ENCODE data around the gene IL23A. TPM values are rescaled to one million over a fixed set of nuclear protein-coding genes. Genes with fewer than 3 reads are reported as not detected.
"Not testable (repeated sequence)": the region's sequence is repeated elsewhere in the genome, so short reads cannot be mapped to it uniquely, and the experiment has no call there.

The IL23A gene
- total RNA-seq, 3 donors from 2014 or later = 0.55 TPM; not detected in 2

DNA sequence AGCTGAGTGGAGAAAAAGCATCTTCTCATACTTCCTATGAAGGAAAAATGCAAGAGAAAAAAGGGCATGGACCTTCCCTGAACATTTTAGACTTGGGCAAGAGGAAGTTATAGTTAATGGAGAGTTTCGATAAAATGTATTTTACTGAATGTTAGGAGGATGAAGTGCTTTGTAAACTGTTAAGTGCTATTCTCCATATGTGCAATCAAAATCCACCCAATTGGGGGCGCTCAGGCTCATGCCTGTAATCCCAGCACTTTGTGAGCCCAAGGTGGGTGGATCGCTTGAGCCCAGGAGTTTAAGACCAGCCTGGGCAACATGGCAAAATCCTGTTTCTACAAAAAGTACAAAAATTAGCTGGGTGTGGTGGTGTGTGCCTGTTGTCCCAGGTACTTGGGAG, 21.0 kb upstream of the IL23A start:
- H3K4me3 ChIP-seq = no peak overlapping the region
- TF ChIP-seq, protein P1, sequence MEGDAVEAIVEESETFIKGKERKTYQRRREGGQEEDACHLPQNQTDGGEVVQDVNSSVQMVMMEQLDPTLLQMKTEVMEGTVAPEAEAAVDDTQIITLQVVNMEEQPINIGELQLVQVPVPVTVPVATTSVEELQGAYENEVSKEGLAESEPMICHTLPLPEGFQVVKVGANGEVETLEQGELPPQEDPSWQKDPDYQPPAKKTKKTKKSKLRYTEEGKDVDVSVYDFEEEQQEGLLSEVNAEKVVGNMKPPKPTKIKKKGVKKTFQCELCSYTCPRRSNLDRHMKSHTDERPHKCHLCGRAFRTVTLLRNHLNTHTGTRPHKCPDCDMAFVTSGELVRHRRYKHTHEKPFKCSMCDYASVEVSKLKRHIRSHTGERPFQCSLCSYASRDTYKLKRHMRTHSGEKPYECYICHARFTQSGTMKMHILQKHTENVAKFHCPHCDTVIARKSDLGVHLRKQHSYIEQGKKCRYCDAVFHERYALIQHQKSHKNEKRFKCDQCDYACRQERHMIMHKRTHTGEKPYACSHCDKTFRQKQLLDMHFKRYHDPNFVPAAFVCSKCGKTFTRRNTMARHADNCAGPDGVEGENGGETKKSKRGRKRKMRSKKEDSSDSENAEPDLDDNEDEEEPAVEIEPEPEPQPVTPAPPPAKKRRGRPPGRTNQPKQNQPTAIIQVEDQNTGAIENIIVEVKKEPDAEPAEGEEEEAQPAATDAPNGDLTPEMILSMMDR (IDR thresholded peaks at IDR 0.05) = no peak
- no peaks in the 10 kb centered on the region for H3K9me3 ChIP-seq
- no peak for ATAC-seq
- peaks cover 11% of the 10 kb centered on the region for H3K4me1 ChIP-seq (ENCODE audit: low read depth)
- H3K36me3 ChIP-seq (ENCODE audit: low read depth) = no peaks in the 10 kb centered on the region
- no peak for DNase-seq
- intact Hi-C loops (cut with DNase I, micrococcal nuclease) = no loop called here

DNA sequence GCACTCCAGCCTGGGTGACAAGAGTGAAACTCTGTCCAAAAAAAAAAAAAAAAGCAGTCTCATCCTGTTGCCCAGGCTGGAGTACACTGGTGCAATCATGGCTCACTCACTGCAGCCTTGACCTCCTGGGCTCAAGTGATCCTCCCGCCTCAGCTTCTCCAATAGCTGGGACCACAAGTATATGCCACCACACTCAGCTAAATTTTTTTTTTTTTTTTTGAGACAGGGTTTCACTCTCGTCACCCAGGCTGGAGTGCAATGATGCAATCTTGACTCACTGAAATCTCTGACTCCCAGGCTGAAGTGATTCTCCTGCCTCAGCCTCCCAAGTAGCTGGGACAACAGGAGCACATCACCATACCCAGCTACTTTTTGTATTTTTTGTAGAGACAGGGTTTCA, 17.7 kb upstream of the IL23A start:
- TF ChIP-seq, protein P1 (IDR thresholded peaks at IDR 0.05) = no peak
- Histone ChIP-seq H3K4me1 (ENCODE audit: low read depth) (no peaks in the 10 kb centered on the region), H3K9me3 (no peaks in the 10 kb centered on the region), H3K36me3 (ENCODE audit: low read depth) (no peaks in the 10 kb centered on the region), H3K4me3 (no peak overlapping the region)
- ATAC-seq (no peak), DNase-seq (no peak)
- intact Hi-C loops (cut with DNase I, micrococcal nuclease) = no loop called here

DNA sequence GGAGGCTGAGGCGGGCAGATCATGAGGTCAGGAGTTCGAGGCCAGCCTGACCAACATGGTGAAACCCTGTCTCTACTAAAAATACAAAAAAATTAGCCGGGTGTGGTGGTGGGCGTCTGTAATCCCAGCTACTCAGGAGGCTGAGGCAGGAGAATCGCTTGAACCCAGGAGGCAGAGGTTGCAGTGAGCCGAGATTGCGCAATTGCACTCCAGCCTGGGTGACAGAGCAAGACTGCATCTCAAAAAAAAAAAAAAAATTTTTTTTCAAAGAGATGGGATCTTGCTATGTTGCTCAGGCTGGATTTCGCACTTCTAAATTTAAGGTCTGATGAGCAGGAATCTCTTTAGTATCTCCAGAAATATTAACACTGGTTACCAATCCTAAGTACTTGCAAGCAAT, 17.1 kb upstream of the IL23A start:
- H3K9me3 ChIP-seq; ATAC-seq; H3K4me1 ChIP-seq (ENCODE audit: low read depth); H3K36me3 ChIP-seq (ENCODE audit: low read depth); DNase-seq; H3K4me3 ChIP-seq; intact Hi-C loops (cut with DNase I, micrococcal nuclease): not testable (repeated sequence)

DNA sequence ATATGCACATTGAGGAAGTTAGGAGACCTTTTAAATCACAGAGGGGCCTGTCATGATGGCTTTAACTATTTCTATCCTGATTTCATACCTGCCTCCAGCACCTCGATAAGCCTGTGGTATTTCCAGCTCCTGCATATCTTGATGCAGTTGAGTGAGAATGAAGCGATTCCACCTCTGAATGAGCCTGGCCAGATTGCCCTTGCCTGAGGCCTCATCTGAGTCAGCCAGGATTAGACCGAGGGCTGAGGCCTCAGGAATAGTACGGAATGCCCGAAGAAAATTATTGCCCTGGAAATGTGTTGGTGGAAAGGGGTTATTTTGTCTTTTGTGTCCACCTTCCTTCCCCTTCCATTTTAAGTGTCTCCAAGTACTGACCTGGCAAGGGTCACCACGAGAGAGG, 14.5 kb upstream of the IL23A start:
- H3K9me3 ChIP-seq = no peaks in the 10 kb centered on the region
- no peak overlapping the region for H3K4me3 ChIP-seq
- ATAC-seq (no peak), DNase-seq (no peak)
- TF ChIP-seq, protein P1 (IDR thresholded peaks at IDR 0.05) = no peak
- intact Hi-C loops (cut with DNase I, micrococcal nuclease) = no loop called here
- H3K4me1 ChIP-seq (ENCODE audit: low read depth) = no peaks in the 10 kb centered on the region
- no peaks in the 10 kb centered on the region for H3K36me3 ChIP-seq (ENCODE audit: low read depth)

DNA sequence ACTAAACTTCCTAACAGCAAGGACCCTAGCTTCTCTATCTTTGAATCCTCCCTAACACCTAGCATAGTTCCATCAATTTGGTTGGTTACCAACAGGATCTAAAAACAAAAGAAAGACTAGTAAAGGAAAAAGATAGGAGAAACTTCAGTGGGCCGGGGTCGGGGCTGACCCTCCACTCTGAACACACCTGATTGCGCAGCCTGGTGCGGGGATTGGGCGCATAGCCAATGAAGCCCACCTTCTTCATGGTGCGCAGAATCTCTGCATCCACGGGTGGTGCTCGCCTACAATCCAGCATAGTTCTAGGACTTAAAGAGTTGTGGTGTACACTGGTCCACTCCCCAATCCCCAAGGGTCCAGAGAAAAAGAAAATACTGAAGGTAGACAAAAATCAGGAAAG, 12.6 kb upstream of the IL23A start:
- TF ChIP-seq, protein P1 (IDR thresholded peaks at IDR 0.05) = no peak
- Histone ChIP-seq H3K4me3 (no peak overlapping the region), H3K36me3 (ENCODE audit: low read depth) (no peaks in the 10 kb centered on the region), H3K4me1 (ENCODE audit: low read depth) (no peaks in the 10 kb centered on the region), H3K9me3 (no peaks in the 10 kb centered on the region)
- intact Hi-C loops (cut with DNase I, micrococcal nuclease) = no loop called here
- DNase-seq = no peak
- ATAC-seq = no peak

DNA sequence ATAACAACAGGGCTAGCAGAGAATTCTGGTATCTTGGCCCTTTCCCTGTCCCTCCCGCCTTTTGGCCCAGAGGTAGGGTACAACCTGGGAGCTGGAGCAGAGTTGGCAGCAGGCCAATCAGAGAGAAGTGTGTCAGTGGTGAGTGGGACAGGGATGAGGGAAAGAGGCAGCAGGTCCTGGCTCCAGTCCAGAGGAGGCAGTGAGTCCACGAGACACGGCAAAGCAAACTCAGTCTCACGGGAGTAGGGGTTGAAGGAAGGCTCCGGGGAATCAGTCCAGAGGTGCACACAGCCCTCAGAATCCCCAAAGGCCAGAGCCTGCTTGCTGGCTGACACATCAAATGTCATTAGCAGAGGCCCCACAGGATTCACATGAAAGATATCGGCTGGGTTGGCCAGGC, 12.2 kb upstream of the IL23A start:
- ATAC-seq (no peak), DNase-seq (no peak)
- intact Hi-C loops (cut with DNase I, micrococcal nuclease) = no loop called here
- no peaks in the 10 kb centered on the region for H3K4me1 ChIP-seq (ENCODE audit: low read depth)
- no peaks in the 10 kb centered on the region for H3K36me3 ChIP-seq (ENCODE audit: low read depth)
- H3K4me3 ChIP-seq = no peak overlapping the region
- H3K9me3 ChIP-seq = no peaks in the 10 kb centered on the region
- TF ChIP-seq, protein P1 (IDR thresholded peaks at IDR 0.05) = no peak

Measured in mucosa of descending colon (tissue), 3 donors.